HK-2 (cell line): ENCODE measurements around the gene NCAM2.
A peak's percentile ranks its signal among the peaks of the same experiment; 100 is the strongest.
"Not testable (repeated sequence)": the region's sequence is repeated elsewhere in the genome, so short reads cannot be mapped to it uniquely, and the experiment has no call there.

Experiments
- DNase-seq: peaks from one replicate; pipeline ENCODE4 v3.0.0-alpha.2; 2018; ENCODE audit not compliant: unreplicated experiment

The NCAM2 gene

GRCh38 chr21:21103692-21104091, 105.5 kb downstream of the NCAM2 start:
- DNase-seq, result no peak

GRCh38 chr21:21109736-21110135, 111.5 kb downstream of the NCAM2 start:
- DNase-seq, result no peak

DNA sequence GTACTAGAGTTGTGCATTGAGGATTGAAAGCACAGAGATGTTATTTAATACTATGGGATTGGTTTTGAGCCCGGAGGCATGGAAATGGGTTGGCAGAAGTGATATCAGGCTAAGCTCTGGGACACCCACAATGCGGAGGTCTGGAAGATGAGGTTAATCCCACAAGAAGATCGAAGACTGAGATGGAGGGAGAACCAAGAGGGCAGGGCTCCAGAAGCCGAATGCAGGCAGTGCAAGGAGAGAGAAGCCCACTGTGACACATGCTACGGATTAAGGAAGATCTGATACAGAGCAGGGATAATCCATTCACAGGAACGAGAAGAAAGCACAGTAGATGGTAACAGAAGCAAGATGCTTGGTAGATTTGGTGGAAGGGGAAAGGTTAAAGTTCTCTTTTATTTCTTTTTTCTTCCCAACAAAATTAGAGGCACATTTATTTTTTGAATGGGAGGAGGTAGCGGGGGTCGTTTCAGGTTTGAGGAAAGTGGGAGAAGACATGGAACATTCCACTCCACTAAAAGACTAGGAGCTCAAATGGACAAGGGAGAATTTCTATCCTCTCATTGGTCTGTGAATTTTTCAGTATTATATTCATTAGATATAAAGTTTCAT, 113.2 kb downstream of the NCAM2 start:
- DNase-seq, result no peak

GRCh38 chr21:21114461-21114860, 116.3 kb downstream of the NCAM2 start:
- DNase-seq, result no peak

- DNase-seq, result no peak
Observed at GRCh38 chr21:21119091-21119490, 120.9 kb downstream of the NCAM2 start.

DNA sequence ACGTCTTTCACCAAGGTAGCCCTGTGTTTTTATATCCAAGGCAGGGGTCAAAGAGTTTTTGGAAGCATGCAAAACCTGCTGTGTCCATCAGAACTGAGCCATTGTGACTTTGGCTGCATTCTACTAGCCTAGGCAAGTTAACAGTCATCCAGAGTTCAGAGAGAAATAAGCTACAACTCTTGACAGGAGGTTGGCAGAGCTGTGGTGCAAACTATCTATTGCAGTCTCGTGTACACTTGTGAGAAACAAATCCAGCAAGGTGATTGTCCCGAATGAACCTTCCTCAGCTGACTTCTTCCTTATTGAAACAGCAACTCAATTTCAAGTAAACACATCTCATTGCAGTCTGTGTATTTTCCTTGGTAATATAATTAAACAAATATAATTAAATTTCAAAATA, 124.5 kb downstream of the NCAM2 start:
- no peak for DNase-seq

GRCh38 chr21:21132390-21132789, 134.2 kb downstream of the NCAM2 start:
- no peak for DNase-seq

GRCh38 chr21:21137986-21138385, 139.8 kb downstream of the NCAM2 start:
- no peak for DNase-seq

GRCh38 chr21:21146587-21147373, 148.6 kb downstream of the NCAM2 start:
- no peak for DNase-seq

GRCh38 chr21:21147374-21147745, 149.2 kb downstream of the NCAM2 start:
- DNase-seq, result no peak

DNA sequence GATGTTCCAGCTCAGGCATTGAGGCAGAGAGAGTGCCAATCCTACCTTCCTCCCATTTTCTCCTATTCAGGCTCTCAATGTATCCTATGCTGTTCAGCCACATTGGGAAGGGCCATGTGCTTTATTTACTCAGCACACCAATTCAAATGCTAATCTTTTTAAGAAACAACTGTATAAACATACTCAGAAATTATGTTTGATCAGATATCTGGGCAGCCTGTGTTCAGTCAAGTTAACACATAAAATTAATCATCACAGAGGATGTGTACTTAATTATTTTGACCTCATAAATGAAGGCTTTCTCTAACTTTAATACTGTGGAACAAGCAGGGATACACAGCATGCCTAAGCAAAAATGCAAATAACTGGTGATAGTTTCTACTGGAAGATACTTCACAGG, 149.8 kb downstream of the NCAM2 start:
- DNase-seq, result no peak

DNA sequence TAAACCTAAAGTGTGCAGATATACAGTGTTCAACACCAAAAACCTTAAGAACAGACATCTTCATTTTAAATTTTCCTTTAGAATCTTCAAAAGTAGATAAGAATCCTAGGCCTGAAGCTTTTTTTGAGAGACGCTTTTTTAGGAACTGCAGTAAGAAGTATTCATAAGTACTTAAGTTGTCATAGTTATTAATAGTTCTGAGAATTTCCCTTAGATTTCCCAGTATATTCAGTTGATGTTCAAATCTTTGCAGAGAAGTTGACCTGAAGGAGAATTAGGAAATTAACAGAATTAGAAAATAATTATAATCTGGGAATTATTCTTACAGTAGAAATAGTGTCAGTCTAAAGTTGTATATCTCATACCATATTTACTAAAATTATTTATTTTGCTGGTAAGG, 150.3 kb downstream of the NCAM2 start:
- DNase-seq, result no peak

DNA sequence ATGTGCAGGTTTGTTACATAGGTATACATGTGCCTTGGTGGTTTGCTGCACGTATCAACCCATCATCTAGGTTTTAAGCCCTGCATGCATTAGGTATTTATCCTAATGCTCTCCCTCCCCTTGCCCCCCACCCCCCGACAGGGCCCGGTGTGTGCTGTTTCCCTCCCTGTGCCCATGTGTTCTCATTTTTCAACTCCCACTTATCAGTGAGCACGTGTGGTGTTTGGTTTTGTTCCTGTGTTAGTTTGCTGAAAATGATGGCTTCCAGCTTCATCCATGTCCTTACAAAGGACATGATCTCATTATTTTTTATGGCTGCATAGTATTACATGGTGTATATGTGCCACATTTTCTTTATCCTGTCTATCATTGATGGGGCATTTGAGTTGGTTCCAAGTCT, 151.2 kb downstream of the NCAM2 start:
- not testable (repeated sequence) for DNase-seq

DNA sequence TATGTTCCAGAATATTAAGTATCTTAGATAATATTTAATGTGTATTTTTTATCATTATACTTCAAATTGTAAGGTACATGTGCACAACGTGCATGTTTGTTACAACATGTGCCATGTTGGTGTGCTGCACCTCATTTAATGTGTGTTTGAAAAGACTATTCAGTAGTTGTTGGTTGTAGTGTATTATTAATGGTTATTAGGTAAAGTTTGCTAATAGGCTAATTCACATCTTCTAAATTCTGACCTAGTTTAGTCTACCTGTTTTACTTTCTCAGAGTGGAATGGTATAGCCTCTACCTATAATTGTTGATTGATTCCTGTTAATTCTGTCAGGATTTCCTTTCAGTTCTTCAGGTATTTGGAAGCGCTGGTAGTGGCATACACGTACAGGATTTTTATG, 153.0 kb downstream of the NCAM2 start:
- no peak for DNase-seq

GRCh38 chr21:21156397-21156796, 158.2 kb downstream of the NCAM2 start:
- DNase-seq, result no peak

- DNase-seq, result no peak
Observed at GRCh38 chr21:21156957-21157356, 158.7 kb downstream of the NCAM2 start.

DNA sequence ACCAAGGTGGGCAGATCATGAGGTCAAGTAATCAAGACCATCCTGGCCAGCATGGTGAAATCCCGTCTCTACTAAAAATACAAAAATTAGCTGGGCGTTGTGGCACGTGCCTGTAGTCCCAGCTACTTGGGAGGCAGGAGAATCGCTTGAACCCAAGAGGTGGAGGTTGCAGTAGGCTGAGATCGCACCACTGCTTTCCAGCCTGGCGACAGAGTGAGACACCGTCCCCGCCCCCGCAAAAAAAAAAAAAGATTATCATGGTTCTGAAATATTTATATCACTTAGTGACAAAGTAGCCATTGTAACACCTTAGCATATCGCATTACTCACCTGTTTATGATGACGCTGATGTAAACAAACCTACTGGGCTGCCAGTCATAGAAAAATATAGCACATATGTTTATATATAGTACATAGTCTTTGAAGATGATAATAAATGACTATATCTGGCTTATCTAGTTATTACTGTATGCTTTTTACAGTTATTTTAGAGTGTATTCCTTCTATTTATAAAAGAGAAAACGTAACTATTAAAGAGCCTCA, 160.2 kb downstream of the NCAM2 start:
- no peak for DNase-seq

GRCh38 chr21:21159253-21159899, 161.2 kb downstream of the NCAM2 start:
- no peak for DNase-seq

- DNase-seq, result no peak
Observed at GRCh38 chr21:21162786-21163185, 164.6 kb downstream of the NCAM2 start.

- DNase-seq, result peak; percentile 7
Observed at GRCh38 chr21:21163904-21164303, 165.7 kb downstream of the NCAM2 start.

DNA sequence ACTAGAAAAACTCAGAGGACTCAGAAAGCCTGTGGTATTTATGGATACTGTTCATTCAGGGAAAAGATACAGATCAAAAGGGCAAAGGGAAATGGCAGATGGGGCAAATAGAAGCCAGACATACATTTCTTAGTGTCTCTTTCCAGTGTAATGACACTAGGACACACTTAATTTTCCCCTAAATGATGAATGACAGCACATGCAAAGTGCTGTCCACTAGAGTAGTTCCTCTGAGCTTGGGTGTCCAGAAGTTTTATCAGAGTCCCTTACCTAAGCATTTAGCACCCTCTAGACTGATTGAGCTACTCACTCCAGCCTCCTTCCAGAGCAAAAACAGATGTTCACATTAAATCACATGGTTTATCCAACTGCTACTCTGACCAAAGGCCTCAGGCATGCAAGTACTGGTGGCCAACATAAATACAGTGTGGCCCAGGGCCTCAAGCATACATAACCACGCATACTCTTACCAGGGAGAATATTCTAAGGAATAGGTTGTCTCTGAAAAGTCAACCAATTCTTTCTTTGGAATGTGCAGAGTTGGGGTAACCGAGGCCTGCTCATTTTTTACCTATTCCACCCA, 166.9 kb downstream of the NCAM2 start:
- no peak for DNase-seq

GRCh38 chr21:21174676-21175075, 176.5 kb downstream of the NCAM2 start:
- no peak for DNase-seq
